Activated CD8-positive, alpha-beta T cell treated with anti-CD3 and anti-CD28 coated beads for 36 hours (primary cell): ENCODE measurements around the gene TMEM184A. TPM values are rescaled to one million over a fixed set of nuclear protein-coding genes. Genes with fewer than 3 reads are reported as not detected.

Experiments used
- ATAC-seq: fragments of 200-7000 bp; cut with Tn5 transposase; one replicate; pipeline ENCODE4 v1.10.0; 2021; ENCODE audit warnings: mild to moderate bottlenecking, moderate library complexity
- CTCF ChIA-PET: fragments of 350-600 bp; sonication (Branson Sonifier 250); formaldehyde crosslinking; loops from one replicate; lab custom pipeline; 2021; ENCODE audit warnings: antibody characterized with exemption; lab: Charles Lee
- POLR2A ChIA-PET: fragments of 350-600 bp; sonication (Branson Sonifier 250); formaldehyde crosslinking; loops from one replicate; lab custom pipeline; 2021; ENCODE audit warnings: antibody characterized with exemption; lab: Charles Lee
- DNase-seq: peaks from one replicate; pipeline ENCODE4 v3.0.0-alpha.2; 2020
- H3K27ac Mint-ChIP-seq: one replicate; pipeline ENCODE4 v1.8.0; 2021; ENCODE audit warnings: mild to moderate bottlenecking, mixed read lengths
- H3K27me3 Mint-ChIP-seq: one replicate; pipeline ENCODE4 v1.8.0; 2021; ENCODE audit warnings: mixed read lengths
- H3K36me3 Mint-ChIP-seq: one replicate; pipeline ENCODE4 v1.8.0; 2021; ENCODE audit warnings: low read depth, mixed read lengths
- H3K4me1 Mint-ChIP-seq: one replicate; pipeline ENCODE4 v1.8.0; 2021; ENCODE audit warnings: low read depth, mixed read lengths
- H3K4me3 Mint-ChIP-seq: one replicate; pipeline ENCODE4 v1.8.0; 2021; ENCODE audit warnings: mild to moderate bottlenecking, moderate library complexity, mixed read lengths
- H3K9me3 Mint-ChIP-seq: one replicate; pipeline ENCODE4 v1.8.0; 2021; ENCODE audit warnings: mixed read lengths
- CTCF ChIP-seq: fragments of 200-600 bp; IDR thresholded peaks from one replicate; pipeline ENCODE4 v1.8.0; 2022; ENCODE audit warnings: antibody characterized with exemption, mild to moderate bottlenecking
- intact Hi-C: fragments of 100-400 bp; cut with micrococcal nuclease; formaldehyde crosslinking; loops from one replicate; pipeline ENCODE4 v1.10.0; 2022
- total RNA-seq, 2 experiments: library from RNA; stranded (reverse); gene quantifications; one replicate each; pipeline ENCODE4 v1.2.3, GENCODE V29; 2021

Gene TMEM184A
- total RNA-seq, 2 experiments from 2014 or later, result not detected

- DNase-seq (no peak), ATAC-seq (no peak)
- Mint-ChIP-seq H3K4me1 (no peaks in the 10 kb centered on the region), H3K4me3 (no peak overlapping the region), H3K27ac (no peak overlapping the region), H3K27me3 (no peaks in the 10 kb centered on the region), H3K9me3 (no peaks in the 10 kb centered on the region), H3K36me3 (no peaks in the 10 kb centered on the region)
- TF ChIP-seq CTCF, result no peak
- ChIA-PET CTCF (no interaction called here), POLR2A (interaction anchor here (0.6 kb wide), 1 partner anchor 84 kb away, joined by 3 read pairs; no protein-coding TSS in a partner anchor)
- intact Hi-C loops, result no loop called here
Observed at GRCh38 chr7:1557771-1558170, 1.8 kb upstream of the TMEM184A start.

GRCh38 chr7:1557006-1557405 lies 1.0 kb upstream of the TMEM184A start:
- no peaks in the 10 kb centered on the region for H3K36me3 Mint-ChIP-seq
- ATAC-seq (no peak), DNase-seq (no peak)
- ChIA-PET POLR2A (interaction anchor here (0.7 kb wide), 1 partner anchor 43 kb away, joined by 3 read pairs; no protein-coding TSS in a partner anchor), CTCF (interaction anchor here (1.0 kb wide), 1 partner anchor 23 kb away, joined by 3 read pairs; no protein-coding TSS in a partner anchor)
- intact Hi-C loops, result no loop called here
- H3K4me1 Mint-ChIP-seq, result no peaks in the 10 kb centered on the region
- H3K9me3 Mint-ChIP-seq, result no peaks in the 10 kb centered on the region
- H3K4me3 Mint-ChIP-seq, result no peak overlapping the region
- no peak for TF ChIP-seq CTCF
- no peak overlapping the region for H3K27ac Mint-ChIP-seq
- no peaks in the 10 kb centered on the region for H3K27me3 Mint-ChIP-seq

DNA sequence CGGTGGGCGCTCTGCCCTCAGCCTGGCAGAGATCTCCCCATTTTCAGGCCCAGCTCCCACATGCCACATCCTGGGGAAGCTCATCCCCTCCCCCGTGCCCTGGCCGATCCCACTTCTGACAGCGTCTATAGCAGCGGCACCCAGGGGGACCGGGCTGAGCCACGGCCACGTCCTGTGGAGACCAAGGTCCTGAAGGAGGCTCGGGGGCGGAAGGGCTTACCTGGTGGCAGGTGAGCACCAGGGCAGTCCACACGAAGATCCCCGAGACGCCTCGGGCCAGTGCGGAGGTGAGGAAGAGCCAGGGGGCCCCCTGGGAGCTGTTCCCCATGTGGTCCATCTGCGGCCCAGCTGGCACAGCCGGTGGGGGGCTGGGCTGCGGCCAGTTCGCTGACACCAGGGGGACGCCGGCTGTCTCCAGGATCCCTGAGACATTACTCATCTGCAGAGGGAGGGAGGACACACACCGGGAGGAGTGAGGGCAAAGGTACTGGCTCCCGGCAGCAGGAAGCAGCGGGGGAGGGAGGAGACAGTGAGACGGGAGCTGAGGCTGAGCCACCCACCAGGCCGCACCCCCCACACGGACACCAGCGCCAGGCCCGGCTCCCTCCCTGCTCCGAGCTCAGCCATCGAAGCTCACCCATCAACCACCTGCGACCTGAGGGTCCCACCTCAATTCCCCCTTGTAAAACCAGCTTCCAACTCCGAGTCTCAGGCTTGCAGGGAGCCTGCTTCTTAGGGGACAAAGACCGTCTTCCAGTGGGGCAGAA lies 776 bp downstream of the TMEM184A start:
- no peaks in the 10 kb centered on the region for H3K4me1 Mint-ChIP-seq
- CTCF ChIA-PET, result no interaction called here

DNA sequence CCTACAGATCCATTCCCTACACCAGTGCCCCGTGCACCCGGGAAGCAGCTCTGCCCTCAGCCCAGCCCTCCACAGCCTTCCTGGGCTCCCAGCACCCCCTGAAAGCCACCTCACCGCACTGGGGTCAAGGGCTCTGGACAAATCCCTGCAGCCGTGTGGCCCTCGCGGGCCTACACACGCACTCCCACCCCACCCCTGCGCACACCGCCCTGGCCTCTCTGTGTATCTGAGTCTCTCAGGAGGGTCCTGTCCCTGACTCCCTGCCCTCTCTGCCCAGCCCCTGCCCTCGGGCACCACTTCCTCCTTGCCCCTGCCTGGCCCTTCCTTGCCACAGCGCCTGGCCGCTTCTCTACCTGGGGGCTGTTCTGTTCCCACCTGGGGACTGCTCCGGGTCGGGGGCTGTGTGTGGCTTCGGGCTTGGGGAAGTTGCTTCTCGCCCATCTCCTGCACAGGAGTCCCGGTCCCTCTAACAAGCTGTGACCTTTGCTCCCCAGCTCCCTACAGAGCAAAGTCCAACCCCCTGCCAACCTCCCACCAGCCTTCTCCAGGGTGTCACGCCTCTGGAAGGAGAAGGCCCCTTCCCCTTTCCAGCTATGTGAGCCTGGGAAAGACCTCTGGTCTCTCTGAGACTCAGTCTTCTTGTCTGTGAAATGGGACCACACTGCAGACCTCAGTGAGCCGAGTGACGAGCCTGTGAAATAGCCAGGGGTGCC lies 1.5 kb downstream of the TMEM184A start:
- DNase-seq (no peak), ATAC-seq (no peak)
- intact Hi-C loops, result no loop called here
- no peak for TF ChIP-seq CTCF
- Mint-ChIP-seq H3K27ac (no peak overlapping the region), H3K36me3 (no peaks in the 10 kb centered on the region), H3K4me3 (no peak overlapping the region), H3K9me3 (no peaks in the 10 kb centered on the region), H3K27me3 (no peaks in the 10 kb centered on the region), H3K4me1 (no peaks in the 10 kb centered on the region)
- CTCF ChIA-PET, result no interaction called here
- POLR2A ChIA-PET, result no interaction called here

More for the DNA sequence above, 776 bp downstream of the TMEM184A start:
- no peak for TF ChIP-seq CTCF
- intact Hi-C loops, result no loop called here
- no peaks in the 10 kb centered on the region for H3K36me3 Mint-ChIP-seq
- POLR2A ChIA-PET, result interaction anchor here (0.7 kb wide), 1 partner anchor 800 kb away, joined by 3 read pairs; no protein-coding TSS in a partner anchor
- no peaks in the 10 kb centered on the region for H3K9me3 Mint-ChIP-seq
- no peak overlapping the region for H3K27ac Mint-ChIP-seq
- no peak for ATAC-seq
- no peak for DNase-seq
- no peak overlapping the region for H3K4me3 Mint-ChIP-seq
- no peaks in the 10 kb centered on the region for H3K27me3 Mint-ChIP-seq
